ENCODE results near the gene CD300LB.

DNA sequence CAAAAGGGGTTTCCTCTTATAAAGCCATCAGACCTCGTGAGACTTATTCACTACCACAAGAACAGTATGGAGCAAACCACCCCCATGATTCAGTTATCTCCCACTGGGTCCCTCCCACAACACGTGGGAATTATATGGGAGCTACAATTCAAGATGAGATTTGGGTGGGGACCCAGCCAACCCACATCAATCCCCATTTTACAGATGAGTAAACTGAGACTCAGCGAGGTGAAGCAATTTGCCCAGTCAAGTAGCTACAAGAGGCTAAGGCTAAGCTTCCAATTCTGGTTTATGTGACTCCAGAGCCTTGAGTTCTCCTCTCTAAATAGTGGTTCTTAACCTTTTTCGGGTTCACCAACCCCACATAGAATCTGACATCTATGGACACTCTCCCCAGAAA, 56.1 kb downstream of the CD300LB start:
- TF ChIP-seq, protein P1, sequence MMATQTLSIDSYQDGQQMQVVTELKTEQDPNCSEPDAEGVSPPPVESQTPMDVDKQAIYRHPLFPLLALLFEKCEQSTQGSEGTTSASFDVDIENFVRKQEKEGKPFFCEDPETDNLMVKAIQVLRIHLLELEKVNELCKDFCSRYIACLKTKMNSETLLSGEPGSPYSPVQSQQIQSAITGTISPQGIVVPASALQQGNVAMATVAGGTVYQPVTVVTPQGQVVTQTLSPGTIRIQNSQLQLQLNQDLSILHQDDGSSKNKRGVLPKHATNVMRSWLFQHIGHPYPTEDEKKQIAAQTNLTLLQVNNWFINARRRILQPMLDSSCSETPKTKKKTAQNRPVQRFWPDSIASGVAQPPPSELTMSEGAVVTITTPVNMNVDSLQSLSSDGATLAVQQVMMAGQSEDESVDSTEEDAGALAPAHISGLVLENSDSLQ (IDR thresholded peaks at IDR 0.05) = no peak
- TF ChIP-seq FOXA1 (IDR thresholded peaks at IDR 0.05) = no peak
- TF ChIP-seq SP1 (IDR thresholded peaks at IDR 0.05) = no peak
- TF ChIP-seq FOXK2 (IDR thresholded peaks at IDR 0.05) = no peak
- TF ChIP-seq HDGF (IDR thresholded peaks at IDR 0.05; ENCODE audit: borderline replicate concordance) = no peak
- no peak for TF ChIP-seq TARDBP (IDR thresholded peaks at IDR 0.05)
- TF ChIP-seq NFRKB (IDR thresholded peaks at IDR 0.05) = no peak
- no peak for TF ChIP-seq ZNF384 (IDR thresholded peaks at IDR 0.05)
- TF ChIP-seq SUZ12 (IDR thresholded peaks at IDR 0.05) = no peak
- no peak for TF ChIP-seq BHLHE40 (IDR thresholded peaks at IDR 0.05; ENCODE audit: borderline replicate concordance)

Measured in HEK293T (cell line).